ENCODE measurements around the gene SLC17A4.

DNA sequence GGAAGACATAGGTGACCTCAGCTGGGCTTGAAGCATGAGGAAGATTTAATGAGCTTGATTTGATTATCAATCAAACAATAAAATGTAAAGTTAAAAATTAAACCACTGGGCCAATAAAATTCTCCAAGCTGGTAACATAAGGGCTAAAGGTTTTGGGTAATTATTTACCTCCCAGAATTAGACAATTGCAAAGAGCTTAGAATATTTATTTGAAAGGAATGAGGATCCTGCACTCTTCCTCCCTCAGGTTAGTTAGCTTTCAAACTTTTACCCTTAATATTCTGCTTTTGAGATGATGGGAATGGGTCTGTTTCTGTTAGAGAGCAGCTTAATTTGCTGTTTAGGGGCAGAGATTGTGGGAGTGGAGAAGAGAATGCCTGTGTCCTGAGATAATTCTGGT is at the start of gene SLC17A4:
- TF ChIP-seq, protein P1, sequence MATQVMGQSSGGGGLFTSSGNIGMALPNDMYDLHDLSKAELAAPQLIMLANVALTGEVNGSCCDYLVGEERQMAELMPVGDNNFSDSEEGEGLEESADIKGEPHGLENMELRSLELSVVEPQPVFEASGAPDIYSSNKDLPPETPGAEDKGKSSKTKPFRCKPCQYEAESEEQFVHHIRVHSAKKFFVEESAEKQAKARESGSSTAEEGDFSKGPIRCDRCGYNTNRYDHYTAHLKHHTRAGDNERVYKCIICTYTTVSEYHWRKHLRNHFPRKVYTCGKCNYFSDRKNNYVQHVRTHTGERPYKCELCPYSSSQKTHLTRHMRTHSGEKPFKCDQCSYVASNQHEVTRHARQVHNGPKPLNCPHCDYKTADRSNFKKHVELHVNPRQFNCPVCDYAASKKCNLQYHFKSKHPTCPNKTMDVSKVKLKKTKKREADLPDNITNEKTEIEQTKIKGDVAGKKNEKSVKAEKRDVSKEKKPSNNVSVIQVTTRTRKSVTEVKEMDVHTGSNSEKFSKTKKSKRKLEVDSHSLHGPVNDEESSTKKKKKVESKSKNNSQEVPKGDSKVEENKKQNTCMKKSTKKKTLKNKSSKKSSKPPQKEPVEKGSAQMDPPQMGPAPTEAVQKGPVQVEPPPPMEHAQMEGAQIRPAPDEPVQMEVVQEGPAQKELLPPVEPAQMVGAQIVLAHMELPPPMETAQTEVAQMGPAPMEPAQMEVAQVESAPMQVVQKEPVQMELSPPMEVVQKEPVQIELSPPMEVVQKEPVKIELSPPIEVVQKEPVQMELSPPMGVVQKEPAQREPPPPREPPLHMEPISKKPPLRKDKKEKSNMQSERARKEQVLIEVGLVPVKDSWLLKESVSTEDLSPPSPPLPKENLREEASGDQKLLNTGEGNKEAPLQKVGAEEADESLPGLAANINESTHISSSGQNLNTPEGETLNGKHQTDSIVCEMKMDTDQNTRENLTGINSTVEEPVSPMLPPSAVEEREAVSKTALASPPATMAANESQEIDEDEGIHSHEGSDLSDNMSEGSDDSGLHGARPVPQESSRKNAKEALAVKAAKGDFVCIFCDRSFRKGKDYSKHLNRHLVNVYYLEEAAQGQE (IDR thresholded peaks at IDR 0.05; ENCODE audit: insufficient read depth in 1 of 2, low read depth in 2 of 2, low read length in 1 of 2) = no peak
- TF ChIP-seq, protein P2, sequence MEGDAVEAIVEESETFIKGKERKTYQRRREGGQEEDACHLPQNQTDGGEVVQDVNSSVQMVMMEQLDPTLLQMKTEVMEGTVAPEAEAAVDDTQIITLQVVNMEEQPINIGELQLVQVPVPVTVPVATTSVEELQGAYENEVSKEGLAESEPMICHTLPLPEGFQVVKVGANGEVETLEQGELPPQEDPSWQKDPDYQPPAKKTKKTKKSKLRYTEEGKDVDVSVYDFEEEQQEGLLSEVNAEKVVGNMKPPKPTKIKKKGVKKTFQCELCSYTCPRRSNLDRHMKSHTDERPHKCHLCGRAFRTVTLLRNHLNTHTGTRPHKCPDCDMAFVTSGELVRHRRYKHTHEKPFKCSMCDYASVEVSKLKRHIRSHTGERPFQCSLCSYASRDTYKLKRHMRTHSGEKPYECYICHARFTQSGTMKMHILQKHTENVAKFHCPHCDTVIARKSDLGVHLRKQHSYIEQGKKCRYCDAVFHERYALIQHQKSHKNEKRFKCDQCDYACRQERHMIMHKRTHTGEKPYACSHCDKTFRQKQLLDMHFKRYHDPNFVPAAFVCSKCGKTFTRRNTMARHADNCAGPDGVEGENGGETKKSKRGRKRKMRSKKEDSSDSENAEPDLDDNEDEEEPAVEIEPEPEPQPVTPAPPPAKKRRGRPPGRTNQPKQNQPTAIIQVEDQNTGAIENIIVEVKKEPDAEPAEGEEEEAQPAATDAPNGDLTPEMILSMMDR (IDR thresholded peaks at IDR 0.05) = no peak
- TF ChIP-seq POLR2AphosphoS5 (IDR thresholded peaks at IDR 0.05; ENCODE audit: low read depth, low read length) = no peak

Measured in Panc1 (cell line).